ENCODE results near the gene AUTS2. TPM values are rescaled to one million over a fixed set of nuclear protein-coding genes. Genes with fewer than 3 reads are reported as not detected.
"Not testable (repeated sequence)": the region's sequence is repeated elsewhere in the genome, so short reads cannot be mapped to it uniquely, and the experiment has no call there.

Gene AUTS2
- total RNA-seq, 1 donor from 2014 or later = 49.8 TPM

GRCh38 chr7:70587739-70588138 lies 989.5 kb downstream of the AUTS2 start:
- DNase-seq (ENCODE audit: low spot score) = no peak

- DNase-seq (ENCODE audit: low spot score) = peak; percentile 62
Measured at GRCh38 chr7:70588191-70588921, 990.1 kb downstream of the AUTS2 start.

GRCh38 chr7:70589010-70589409 lies 990.7 kb downstream of the AUTS2 start:
- no peak for DNase-seq (ENCODE audit: low spot score)

GRCh38 chr7:70589590-70589989 lies 991.3 kb downstream of the AUTS2 start:
- no peak for DNase-seq (ENCODE audit: low spot score)

GRCh38 chr7:70590126-70590854 lies 992.0 kb downstream of the AUTS2 start:
- peak; percentile 54 for DNase-seq (ENCODE audit: low spot score)

GRCh38 chr7:70591643-70592042 lies 993.4 kb downstream of the AUTS2 start:
- no peak for DNase-seq (ENCODE audit: low spot score)

GRCh38 chr7:70592171-70592570 lies 993.9 kb downstream of the AUTS2 start:
- no peak for DNase-seq (ENCODE audit: low spot score)

GRCh38 chr7:70594170-70594569 lies 995.9 kb downstream of the AUTS2 start:
- DNase-seq (ENCODE audit: low spot score) = no peak

GRCh38 chr7:70594885-70595284 lies 996.6 kb downstream of the AUTS2 start:
- DNase-seq (ENCODE audit: low spot score) = not testable (repeated sequence)

- no peak for DNase-seq (ENCODE audit: low spot score)
Measured at GRCh38 chr7:70595370-70595754, 997.1 kb downstream of the AUTS2 start.

- DNase-seq (ENCODE audit: low spot score) = no peak
Measured at GRCh38 chr7:70595755-70596597, 997.7 kb downstream of the AUTS2 start.

GRCh38 chr7:70596598-70596913 lies 998.3 kb downstream of the AUTS2 start:
- DNase-seq (ENCODE audit: low spot score) = no peak

GRCh38 chr7:70597066-70597465 lies 998.8 kb downstream of the AUTS2 start:
- DNase-seq (ENCODE audit: low spot score) = no peak

GRCh38 chr7:70598976-70599375 lies 1000.7 kb downstream of the AUTS2 start:
- peak; percentile 34 for DNase-seq (ENCODE audit: low spot score)

- no peak for DNase-seq (ENCODE audit: low spot score)
Measured at GRCh38 chr7:70599446-70600190, 1001.3 kb downstream of the AUTS2 start.

- no peak for DNase-seq (ENCODE audit: low spot score)
Measured at GRCh38 chr7:70600993-70601392, 1002.7 kb downstream of the AUTS2 start.

- no peak for DNase-seq (ENCODE audit: low spot score)
Measured at GRCh38 chr7:70602117-70602516, 1003.8 kb downstream of the AUTS2 start.

GRCh38 chr7:70607281-70607680 lies 1009.0 kb downstream of the AUTS2 start:
- DNase-seq (ENCODE audit: low spot score) = no peak

GRCh38 chr7:70607759-70608158 lies 1009.5 kb downstream of the AUTS2 start:
- no peak for DNase-seq (ENCODE audit: low spot score)

- DNase-seq (ENCODE audit: low spot score) = no peak
Measured at GRCh38 chr7:70608229-70608628, 1010.0 kb downstream of the AUTS2 start.

GRCh38 chr7:70612811-70613210 lies 1014.5 kb downstream of the AUTS2 start:
- no peak for DNase-seq (ENCODE audit: low spot score)

All from umbilical cord (tissue), 2 donors.